K562 (cell line): ENCODE measurements around the gene ASIC1. TPM values are rescaled to one million over a fixed set of nuclear protein-coding genes. Genes with fewer than 3 reads are reported as not detected.

ENCODE experiments used
- EWSR1 ChIP-seq: fragments of 450-650 bp; IDR thresholded peaks from 2 replicates; pipeline ENCODE4 v1.6.1; 2018; ENCODE audit warnings: borderline replicate concordance, mild to moderate bottlenecking, low read depth, moderate library complexity; ENCODE audit not compliant: partially characterized antibody
- HIVEP1 ChIP-seq: fragments of 250-450 bp; sonication (Bioruptor Pico); IDR thresholded peaks from 2 replicates; pipeline ENCODE4 v1.4.0; 2020; ENCODE audit warnings: mild to moderate bottlenecking
- LEF1 ChIP-seq: fragments of 450-650 bp; IDR thresholded peaks from 2 replicates; pipeline ENCODE4 v1.6.1; 2016; ENCODE audit warnings: mild to moderate bottlenecking
- MYBL2 ChIP-seq, 2 experiments: fragments of 450-650 bp in 1 of 2; sonication (generic) in 1 of 2; formaldehyde crosslinking in 1 of 2; IDR thresholded peaks; 2 replicates each; pipeline versions ENCODE4 v1.6.1 to v1.8.1; 2017 to 2022; ENCODE audit warnings: borderline replicate concordance in 1 of 2, inconsistent platforms in 1 of 2, low read depth in 1 of 2, mild to moderate bottlenecking in 1 of 2, missing genetic modification reagents in 1 of 2, moderate library complexity in 1 of 2
- NCOA4 ChIP-seq: fragments of 450-650 bp; IDR thresholded peaks from 2 replicates; pipeline ENCODE4 v1.6.1; 2018; ENCODE audit warnings: mild to moderate bottlenecking; ENCODE audit not compliant: partially characterized antibody
- POLR2G ChIP-seq: fragments of 200-400 bp; formaldehyde crosslinking; IDR thresholded peaks from 2 replicates; pipeline ENCODE4 v1.6.1; 2017; ENCODE audit warnings: low read depth, mild to moderate bottlenecking, antibody characterized with exemption, low read length, moderate library complexity
- ZC3H8 ChIP-seq: fragments of 450-650 bp; IDR thresholded peaks from 2 replicates; pipeline ENCODE4 v1.6.1; 2017
- ZNF311 ChIP-seq: fragments of 250-450 bp; sonication (Bioruptor Pico); IDR thresholded peaks from 2 replicates; pipeline ENCODE4 v1.4.0; 2020; ENCODE audit warnings: mild to moderate bottlenecking, moderate library complexity
- ZNF75A ChIP-seq: fragments of 450-650 bp; formaldehyde crosslinking; IDR thresholded peaks from 2 replicates; pipeline ENCODE4 v1.4.0; 2020; ENCODE audit warnings: mild to moderate bottlenecking
- ZNF76 ChIP-seq: fragments of 250-450 bp; sonication (Bioruptor Pico); IDR thresholded peaks from 2 replicates; pipeline ENCODE4 v1.4.0; 2020; ENCODE audit warnings: mild to moderate bottlenecking, moderate library complexity, borderline replicate concordance
- polyA plus RNA-seq, 8 experiments: library from polyadenylated mRNA; depleted of rRNA in 4 of 8; stranded (reverse) in 5 of 8; unstranded in 3 of 8; fragments of >200 nt; fragmentation: Nextera tagmentation in 2 of 8; fragmentation: Illumina TruSeq in 1 of 8; extraction: Ambion mirVana in 2 of 8; extraction: Trizol in 1 of 8; gene quantifications; 2 replicates each; pipeline versions ENCODE4 v1.2.1 to v1.2.3, GENCODE V29; 2011 to 2014; ENCODE audit warnings: inconsistent platforms in 1 of 8, missing spikeins in 1 of 8
- total RNA-seq, 7 experiments: library from RNA; depleted of rRNA in 6 of 7; stranded (reverse); fragments of >200 nt in 6 of 7; fragmentation: Illumina TruSeq in 2 of 7; extraction: Trizol in 2 of 7; gene quantifications; 2 replicates each; pipeline versions ENCODE4 v1.2.1 to v1.2.3, GENCODE V29; 2011 to 2021; ENCODE audit warnings: low replicate concordance in 1 of 7
- TF ChIP-seq, protein P1 (sequence below): fragments of 200-800 bp; sonication (Bioruptor generic); IDR thresholded peaks from 2 replicates; pipeline ENCODE4 v1.6.1; 2017; ENCODE audit warnings: missing genetic modification characterization, missing compliant biosample characterization
- TF ChIP-seq, protein P2 (sequence below), 2 experiments: fragments of 450-650 bp; IDR thresholded peaks; 2 replicates each; pipeline ENCODE4 v1.6.1; 2016; ENCODE audit warnings: mild to moderate bottlenecking in 2 of 2, borderline replicate concordance in 1 of 2, low read depth in 1 of 2, moderate library complexity in 1 of 2

ASIC1 gene
- total and polyA plus RNA-seq, 9 of the 15 experiments (the other 6 are each of a cell fraction or from before 2014, with no cell fraction given): 0.01 to 1.7 (median 0.45) TPM

DNA sequence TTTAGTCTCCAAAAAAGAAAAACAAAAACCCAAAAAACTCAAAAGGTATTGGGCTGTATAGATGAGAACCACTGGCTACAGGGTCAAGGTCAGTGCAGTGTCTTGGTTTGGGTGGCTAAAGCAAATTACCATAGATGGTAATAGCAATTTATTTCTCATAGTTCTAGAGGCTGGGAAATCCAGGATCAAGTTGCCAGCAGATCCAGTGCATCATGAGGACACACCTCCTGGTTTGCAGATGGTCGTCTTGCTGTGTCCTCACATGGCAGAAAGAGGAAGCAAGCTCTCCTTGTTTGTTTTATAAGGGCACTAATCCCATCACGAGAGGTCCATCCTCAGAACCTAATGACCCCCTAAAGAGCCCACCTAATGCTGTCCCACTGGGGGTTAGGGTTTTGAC lies 65.8 kb downstream of the ASIC1 start (continued):
- TF ChIP-seq, protein P1, sequence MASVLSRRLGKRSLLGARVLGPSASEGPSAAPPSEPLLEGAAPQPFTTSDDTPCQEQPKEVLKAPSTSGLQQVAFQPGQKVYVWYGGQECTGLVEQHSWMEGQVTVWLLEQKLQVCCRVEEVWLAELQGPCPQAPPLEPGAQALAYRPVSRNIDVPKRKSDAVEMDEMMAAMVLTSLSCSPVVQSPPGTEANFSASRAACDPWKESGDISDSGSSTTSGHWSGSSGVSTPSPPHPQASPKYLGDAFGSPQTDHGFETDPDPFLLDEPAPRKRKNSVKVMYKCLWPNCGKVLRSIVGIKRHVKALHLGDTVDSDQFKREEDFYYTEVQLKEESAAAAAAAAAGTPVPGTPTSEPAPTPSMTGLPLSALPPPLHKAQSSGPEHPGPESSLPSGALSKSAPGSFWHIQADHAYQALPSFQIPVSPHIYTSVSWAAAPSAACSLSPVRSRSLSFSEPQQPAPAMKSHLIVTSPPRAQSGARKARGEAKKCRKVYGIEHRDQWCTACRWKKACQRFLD (CRISPR knock-in tag): no peak
- TF ChIP-seq, protein P2, sequence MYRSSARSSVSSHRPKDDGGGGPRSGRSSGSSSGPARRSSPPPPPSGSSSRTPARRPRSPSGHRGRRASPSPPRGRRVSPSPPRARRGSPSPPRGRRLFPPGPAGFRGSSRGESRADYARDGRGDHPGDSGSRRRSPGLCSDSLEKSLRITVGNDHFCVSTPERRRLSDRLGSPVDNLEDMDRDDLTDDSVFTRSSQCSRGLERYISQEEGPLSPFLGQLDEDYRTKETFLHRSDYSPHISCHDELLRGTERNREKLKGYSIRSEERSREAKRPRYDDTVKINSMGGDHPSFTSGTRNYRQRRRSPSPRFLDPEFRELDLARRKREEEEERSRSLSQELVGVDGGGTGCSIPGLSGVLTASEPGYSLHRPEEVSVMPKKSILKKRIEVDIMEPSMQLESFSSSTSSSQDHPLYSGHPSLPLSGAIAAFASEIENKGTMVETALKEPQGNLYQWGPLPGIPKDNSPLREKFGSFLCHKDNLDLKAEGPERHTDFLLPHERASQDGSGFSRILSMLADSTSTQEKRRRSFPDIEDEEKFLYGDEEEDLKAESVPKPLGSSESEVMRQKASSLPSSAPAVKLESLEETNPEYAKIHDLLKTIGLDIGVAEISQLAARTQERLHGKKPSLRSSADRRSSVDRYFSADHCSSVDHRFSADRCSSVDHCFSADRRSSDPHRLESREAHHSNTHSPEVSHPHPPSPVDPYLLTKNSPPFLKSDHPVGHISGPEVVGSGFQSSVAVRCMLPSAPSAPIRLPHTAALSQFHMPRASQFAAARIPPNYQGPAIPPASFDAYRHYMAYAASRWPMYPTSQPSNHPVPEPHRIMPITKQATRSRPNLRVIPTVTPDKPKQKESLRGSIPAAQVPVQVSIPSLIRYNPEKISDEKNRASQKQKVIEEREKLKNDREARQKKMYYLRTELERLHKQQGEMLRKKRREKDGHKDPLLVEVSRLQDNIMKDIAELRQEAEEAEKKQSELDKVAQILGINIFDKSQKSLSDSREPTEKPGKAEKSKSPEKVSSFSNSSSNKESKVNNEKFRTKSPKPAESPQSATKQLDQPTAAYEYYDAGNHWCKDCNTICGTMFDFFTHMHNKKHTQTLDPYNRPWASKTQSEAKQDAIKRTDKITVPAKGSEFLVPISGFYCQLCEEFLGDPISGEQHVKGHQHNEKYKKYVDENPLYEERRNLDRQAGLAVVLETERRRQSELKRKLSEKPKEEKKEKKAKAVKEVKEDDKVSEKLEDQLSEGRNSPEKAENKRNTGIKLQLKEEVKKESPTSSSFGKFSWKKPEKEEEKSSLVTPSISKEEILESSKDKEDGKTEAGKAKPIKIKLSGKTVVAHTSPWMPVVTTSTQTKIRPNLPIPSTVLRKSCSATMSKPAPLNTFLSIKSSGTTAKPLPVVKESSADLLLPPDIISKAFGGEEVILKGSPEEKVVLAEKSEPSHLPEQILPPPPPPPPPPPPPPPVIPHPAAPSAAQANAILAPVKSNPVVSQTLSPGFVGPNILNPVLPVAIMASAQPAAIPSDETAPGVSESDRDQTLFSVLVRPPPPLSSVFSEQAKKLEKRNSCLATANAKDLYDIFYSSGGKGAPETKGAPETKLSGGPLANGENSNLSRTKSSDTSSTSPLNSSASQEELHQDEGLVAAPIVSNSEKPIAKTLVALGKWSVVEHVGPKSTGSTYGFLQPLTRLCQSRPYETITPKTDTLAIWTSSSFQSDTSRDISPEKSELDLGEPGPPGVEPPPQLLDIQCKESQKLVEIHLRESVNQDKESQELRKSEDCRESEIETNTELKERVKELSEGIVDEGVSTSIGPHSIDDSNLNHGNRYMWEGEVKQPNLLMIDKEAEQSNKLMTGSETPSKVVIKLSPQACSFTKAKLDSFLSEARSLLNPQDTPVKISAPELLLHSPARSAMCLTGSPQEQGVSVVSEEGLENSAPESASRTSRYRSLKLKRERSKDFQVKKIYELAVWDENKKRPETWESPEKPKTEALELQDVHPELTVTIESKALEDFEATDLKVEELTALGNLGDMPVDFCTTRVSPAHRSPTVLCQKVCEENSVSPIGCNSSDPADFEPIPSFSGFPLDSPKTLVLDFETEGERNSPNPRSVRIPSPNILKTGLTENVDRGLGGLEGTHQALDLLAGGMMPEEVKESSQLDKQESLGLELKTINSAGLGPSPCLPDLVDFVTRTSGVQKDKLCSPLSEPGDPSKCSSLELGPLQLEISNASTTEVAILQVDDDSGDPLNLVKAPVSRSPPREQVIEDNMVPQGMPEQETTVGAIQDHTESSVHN (IDR thresholded peaks at IDR 0.05; ENCODE audit: borderline replicate concordance in 1 of 2, low read depth in 1 of 2): no peak
- TF ChIP-seq ZNF75A: no peak
- TF ChIP-seq ZNF76 (CRISPR knock-in tag): no peak
- TF ChIP-seq ZC3H8: no peak
- TF ChIP-seq EWSR1: no peak
- TF ChIP-seq ZNF311 (CRISPR knock-in tag): no peak
- no peak for TF ChIP-seq LEF1
- TF ChIP-seq NCOA4: no peak
- TF ChIP-seq POLR2G: no peak
- no peak for TF ChIP-seq HIVEP1 (CRISPR knock-in tag)
- no peak for TF ChIP-seq MYBL2 (IDR thresholded peaks at IDR 0.05; ENCODE audit: low read depth)
- no peak for TF ChIP-seq MYBL2 (CRISPR knock-in tag; IDR thresholded peaks at IDR 0.05; ENCODE audit: borderline replicate concordance)
